Medulla oblongata (tissue), 1 donor: ENCODE measurements around the gene NRXN2.

ENCODE experiments used
- DNase-seq: peaks from one replicate; pipeline ENCODE4 v3.0.0-alpha.2; 2015; ENCODE audit errors: extremely low spot score

NRXN2 gene

DNA sequence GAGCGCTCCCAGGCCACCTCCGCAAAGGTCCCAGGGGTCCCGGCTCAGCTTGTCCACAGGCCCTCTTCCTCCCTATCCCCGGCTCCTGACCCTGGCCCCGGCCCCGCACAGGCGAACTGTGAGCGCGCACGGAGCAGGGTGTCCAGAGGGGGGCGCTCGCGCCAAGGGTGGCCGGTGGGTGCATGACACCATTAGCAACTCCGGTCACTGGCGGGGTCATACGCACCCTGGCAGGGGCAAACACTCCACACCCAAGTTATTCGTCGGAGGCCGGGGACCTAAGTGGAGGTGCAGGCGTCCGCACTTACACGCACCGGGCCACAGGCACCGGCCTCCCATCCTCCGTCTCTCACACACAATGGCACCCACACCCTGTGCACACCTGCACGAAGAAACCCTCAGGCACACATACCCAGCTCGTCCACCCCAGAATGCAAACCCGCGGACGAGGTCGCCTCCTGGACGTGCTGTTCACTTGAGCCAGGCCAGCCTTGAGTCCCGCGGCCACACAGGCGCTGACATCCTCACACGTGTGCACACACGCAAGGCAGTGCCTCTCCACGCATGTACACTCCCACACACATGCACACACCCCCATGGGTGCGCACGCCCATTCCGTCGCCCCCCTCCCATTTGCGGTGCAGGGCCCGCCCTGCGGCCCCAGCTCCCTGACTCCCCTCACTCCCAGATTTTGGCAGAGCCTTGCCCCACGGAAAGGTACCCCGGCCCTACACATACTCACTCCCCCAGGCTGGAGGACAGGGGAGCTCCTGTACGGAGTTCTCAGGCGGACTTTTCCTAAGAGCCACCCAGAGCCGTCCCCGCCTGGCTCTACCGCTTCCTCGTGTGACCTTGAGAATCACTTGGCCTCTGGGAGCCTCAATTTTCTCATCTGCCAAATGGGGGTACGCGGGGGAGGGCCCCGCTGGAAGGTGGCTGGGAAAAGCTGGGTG lies 20.9 kb upstream of the NRXN2 start, which contains the start of gene RASGRP2:
RASGRP2 (minus strand) TSS at position 552 of the 953 bp plus-strand sequence. CDS start 1,276 bp downstream, outside the sequence.
- peak; percentile 42 for DNase-seq

GRCh38 chr11:64742889-64743590 lies 20.0 kb upstream of the NRXN2 start:
- DNase-seq = peak; percentile 44

DNA sequence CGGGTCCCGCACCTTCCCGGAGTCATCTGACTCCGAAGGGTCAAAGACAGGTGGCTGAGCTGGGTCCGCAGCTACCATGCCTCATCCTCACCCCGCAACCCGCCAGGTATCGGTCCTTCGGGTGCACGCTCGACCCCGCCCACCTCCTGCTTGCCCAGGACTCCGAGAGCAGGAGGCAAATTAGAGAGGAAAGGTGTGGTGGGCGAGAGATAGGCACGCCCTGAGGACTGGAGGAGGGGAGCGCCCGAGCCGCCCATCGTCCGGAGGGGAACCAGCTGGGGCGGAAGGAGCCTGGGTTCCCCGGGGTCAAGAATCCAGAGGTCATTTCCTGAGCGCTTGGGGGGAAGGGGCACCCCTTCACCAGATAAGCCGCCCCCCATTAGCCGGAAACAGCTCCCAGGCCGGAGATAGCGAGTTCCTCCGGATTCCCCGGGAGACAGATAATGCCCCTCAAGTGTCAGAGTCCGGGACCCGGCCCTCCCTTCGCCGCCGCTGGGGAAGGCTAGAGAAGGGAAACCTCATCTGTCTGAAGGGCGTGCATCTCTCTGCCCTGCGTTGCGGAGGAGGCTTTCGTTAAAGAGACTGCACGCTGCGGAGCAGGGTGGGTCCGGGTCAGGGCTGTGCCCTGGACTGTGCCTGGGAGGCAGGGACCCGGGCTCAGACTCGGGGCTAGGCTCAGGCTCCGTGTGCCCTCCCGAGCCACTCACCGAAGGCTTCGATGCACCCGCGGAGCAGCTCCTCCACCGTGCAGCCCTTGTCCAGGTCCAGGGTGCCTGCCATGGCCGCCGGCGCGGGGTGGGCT lies 19.3 kb upstream of the NRXN2 start:
- no peak for DNase-seq

GRCh38 chr11:64741375-64742086 lies 18.5 kb upstream of the NRXN2 start:
- DNase-seq = no peak

- no peak for DNase-seq
Observed at GRCh38 chr11:64739871-64740270, 16.9 kb upstream of the NRXN2 start.

DNA sequence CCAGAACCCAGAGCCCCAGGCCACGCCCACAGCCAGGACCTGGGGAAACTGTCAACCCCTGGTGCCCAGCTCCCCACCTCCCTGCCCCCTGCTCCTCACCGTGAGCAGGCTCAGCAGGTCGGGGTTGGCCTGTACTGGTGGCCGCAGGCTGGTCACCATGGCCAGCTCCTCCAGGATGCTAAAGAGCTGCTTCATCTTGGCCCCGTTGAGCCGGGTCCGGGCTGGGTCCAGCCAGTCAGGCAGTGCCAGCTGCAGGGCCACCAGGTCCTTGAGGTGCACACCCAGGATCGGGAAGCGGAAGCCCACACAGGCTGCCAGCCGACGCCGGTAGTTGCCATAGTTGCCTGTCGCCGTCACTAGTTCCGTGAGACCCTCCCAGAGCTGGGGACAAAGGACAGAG lies 13.7 kb upstream of the NRXN2 start:
- DNase-seq = no peak

DNA sequence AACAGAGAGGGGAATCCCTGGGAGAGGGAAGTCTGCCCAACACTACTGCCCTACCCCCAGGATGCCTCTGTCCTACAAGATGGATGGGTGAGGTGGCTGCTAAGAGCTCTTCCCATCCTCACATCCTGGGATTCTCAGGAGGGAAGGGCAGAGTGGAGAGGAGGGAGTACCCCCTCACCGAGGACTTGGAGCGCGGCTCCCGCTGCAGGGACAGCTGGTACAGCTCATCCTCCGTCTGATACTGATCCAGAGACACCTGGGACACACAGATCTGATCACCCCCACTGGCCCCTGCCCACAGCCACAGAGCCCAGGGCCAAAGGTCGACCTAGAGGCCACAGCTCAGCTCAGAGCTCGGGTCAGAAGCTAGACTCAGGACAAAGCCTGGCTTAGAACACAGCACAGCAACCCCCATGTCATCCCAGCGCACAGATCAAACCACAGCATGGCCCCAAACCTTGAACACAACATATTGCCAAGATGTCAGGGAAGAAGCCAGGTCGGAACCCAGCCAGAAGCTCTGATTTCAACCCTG lies 12.8 kb upstream of the NRXN2 start:
- DNase-seq = no peak

GRCh38 chr11:64734811-64735724 lies 12.1 kb upstream of the NRXN2 start:
- DNase-seq = no peak

DNA sequence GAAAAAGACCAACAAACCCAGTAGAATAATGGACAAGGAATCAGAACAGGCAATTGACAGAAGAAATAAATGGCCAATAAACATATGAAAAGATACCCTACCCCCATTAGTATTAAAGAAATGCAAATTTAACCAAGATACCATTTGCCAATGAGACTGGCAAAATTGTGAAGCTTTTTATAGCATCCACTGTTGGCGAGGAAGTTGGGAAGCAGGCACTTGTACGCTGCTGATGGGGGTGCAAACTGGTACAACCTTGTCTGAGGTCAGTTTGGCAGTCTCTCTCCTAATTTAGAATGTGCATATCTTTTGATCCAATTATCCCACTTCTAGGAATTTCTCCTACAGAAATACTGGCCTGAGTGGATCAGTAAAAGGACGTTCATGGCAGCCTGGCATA lies 8.6 kb upstream of the NRXN2 start:
- DNase-seq = no peak

DNA sequence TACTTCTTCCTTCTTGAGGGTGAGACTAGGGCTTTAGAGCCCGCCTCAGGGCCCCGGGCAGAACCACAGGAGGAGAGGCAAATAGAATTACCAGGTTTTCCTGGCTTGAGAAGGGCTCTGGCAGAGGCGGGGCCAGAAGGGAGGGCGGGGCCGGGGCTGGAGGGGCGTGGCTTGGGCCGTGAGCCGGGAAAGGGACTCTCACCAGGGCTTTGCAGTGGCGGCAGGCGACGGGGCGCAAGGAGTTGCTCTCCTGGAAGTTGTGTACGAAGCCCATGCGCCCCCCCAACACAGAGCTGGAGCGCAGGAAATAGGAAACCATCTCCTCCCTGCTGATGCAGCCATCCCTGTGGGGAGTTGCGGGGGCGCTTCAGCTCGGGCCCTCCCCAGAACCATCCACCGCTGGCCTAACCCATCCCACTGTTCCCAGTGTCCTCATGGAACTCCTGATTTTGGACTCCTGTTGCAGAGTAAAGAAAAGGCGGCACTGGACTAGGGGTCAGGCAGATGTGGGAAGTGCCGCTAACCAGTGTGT lies 6.9 kb upstream of the NRXN2 start:
- DNase-seq = no peak

GRCh38 chr11:64728757-64729365 lies 5.9 kb upstream of the NRXN2 start:
- no peak for DNase-seq

DNA sequence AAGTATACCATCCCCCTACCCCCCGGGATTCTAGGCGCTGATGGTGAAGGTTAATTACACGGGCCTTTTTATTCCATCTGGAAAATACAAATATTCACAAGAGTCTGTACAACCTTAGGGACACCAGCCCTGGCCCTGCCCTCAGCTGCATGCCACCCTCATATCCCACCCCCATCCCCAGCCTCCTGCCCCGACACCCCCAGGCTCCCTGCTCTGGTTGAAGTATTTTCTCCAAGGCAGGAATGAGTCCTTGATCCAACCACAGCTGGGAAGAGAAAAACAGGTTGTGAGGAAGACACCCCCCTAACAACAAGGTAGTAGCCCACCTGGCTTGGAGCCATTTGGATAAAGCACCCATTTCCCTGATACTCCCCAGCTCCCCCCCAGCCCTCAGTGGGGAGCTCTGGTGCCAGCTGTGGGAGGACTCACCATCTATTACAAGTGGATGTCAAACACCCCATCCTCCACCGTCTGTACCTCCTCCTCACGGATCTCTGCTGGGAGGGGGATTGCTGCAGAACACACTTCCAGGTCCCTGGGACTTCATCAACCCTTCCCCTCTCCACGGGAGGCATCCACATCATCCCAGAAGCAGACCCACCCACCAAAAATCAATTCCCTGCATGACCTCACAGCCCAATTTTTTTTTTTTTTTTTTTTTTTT lies 4.0 kb upstream of the NRXN2 start:
- no peak for DNase-seq

GRCh38 chr11:64726211-64726641 lies 3.2 kb upstream of the NRXN2 start:
- DNase-seq = no peak

DNA sequence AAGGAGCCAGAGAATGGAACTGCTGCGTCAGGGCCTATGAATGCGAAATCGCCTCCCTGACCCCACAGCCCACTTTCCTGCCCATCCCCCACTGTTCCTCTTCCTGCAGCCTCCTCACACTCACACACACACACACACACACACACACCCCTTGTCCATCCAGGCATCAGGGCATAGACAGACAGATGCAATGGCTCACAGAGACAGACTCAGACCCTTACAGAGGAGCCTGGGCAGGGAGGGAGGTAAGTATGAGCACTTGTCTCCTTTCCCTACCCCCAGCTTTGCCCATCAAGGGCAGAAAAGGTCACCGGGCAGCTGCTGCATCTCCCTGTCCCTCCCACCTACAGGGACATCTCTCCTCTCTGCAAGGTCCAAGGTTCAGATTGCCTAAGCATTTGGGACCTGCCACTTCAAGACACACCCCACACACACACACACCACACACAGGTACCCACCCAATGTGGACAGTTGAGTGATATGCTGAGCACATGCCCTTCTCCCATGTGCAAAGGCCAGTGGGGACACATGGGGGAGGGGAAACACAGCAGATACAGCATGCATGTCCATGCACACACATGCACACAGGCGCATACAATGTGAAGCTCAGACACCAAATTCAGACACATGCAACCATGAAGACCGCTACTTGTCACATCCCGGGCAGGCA lies 2.0 kb upstream of the NRXN2 start:
- no peak for DNase-seq

DNA sequence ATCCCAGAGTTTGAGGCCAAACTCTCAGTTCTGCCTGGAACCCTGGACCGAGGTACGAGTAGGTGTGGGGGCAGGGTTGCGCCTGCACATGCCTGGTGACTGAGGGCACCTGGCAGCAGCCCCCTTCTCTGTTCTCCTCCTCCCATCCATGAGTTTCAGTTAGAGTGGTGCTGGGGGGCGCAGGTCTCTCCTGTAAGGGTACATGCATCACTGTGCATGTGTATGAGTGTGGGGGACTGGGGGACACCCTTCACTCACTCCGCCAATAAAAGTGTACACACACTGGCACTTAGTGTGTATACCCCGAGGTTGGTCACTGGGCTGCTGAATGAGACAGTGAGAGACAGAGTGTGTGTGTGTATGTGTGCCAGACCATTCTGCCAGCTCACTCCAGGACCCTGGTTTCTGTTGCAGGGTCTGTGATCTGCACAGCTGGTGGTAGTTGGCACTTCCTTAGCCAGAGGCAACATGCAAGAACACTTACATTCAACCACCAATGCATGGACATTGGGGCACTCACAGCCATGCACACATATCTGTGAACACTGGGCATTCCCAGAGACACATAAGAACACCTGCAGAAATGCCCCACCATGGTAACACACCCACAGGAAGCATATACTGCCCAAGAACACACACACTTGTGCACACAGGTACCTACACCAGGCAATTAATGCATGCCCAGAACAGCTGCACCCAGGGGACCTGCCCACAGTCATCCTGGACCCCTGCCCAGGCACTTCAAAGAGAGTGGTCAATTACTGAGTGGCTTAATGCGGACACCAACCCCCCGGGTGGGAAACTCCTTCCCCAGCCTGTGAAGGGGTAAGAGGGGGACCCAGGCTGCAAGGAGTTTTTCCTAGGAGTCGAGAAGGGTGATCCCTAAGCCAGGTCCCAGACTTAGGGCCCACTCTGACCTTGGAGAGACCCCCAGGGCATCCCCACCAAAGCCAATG lies 1.2 kb upstream of the NRXN2 start:
- no peak for DNase-seq

GRCh38 chr11:64722141-64723065 lies 594 bp downstream of the NRXN2 start:
- no peak for DNase-seq
